HG03039 (cell line): ENCODE data around the gene AHSP.
"Not testable (repeated sequence)": the region's sequence is repeated elsewhere in the genome, so short reads cannot be mapped to it uniquely, and the experiment has no call there.

ENCODE experiments used
- ATAC-seq: cut with Tn5 transposase; IDR thresholded peaks from one replicate; pipeline ENCODE4 v1.9.1; 2021; ENCODE audit warnings: mild to moderate bottlenecking, moderate library complexity; ENCODE audit not compliant: unreplicated experiment

The AHSP gene

GRCh38 chr16:31529937-31530312 is 2.2 kb downstream of the AHSP start:
- no peak for ATAC-seq

- no peak for ATAC-seq
Observed at GRCh38 chr16:31530405-31530804, 2.7 kb downstream of the AHSP start.

GRCh38 chr16:31531096-31531495 is 3.4 kb downstream of the AHSP start:
- ATAC-seq, result no peak

GRCh38 chr16:31532120-31532519 is 4.4 kb downstream of the AHSP start:
- ATAC-seq, result no peak

- no peak for ATAC-seq
Observed at GRCh38 chr16:31532896-31533295, 5.2 kb downstream of the AHSP start.

GRCh38 chr16:31535737-31536136 is 8.0 kb downstream of the AHSP start:
- ATAC-seq, result no peak

GRCh38 chr16:31536804-31537361 is 9.2 kb downstream of the AHSP start:
- no peak for ATAC-seq

- no peak for ATAC-seq
Observed at GRCh38 chr16:31537362-31538242, 9.9 kb downstream of the AHSP start.

- not testable (repeated sequence) for ATAC-seq
Observed at GRCh38 chr16:31538243-31538598, 10.5 kb downstream of the AHSP start.

GRCh38 chr16:31539762-31540161 is 12.1 kb downstream of the AHSP start:
- not testable (repeated sequence) for ATAC-seq

- ATAC-seq, result no peak
Observed at GRCh38 chr16:31542763-31543162, 15.1 kb downstream of the AHSP start.

GRCh38 chr16:31561426-31562233 is 33.9 kb downstream of the AHSP start:
- no peak for ATAC-seq

- ATAC-seq, result no peak
Observed at GRCh38 chr16:31568577-31569359, 41.1 kb downstream of the AHSP start.

- ATAC-seq, result no peak
Observed at GRCh38 chr16:31569360-31569717, 41.6 kb downstream of the AHSP start.

GRCh38 chr16:31572821-31573220 is 45.1 kb downstream of the AHSP start:
- ATAC-seq, result no peak

- not testable (repeated sequence) for ATAC-seq
Observed at GRCh38 chr16:31574159-31574558, 46.5 kb downstream of the AHSP start.

GRCh38 chr16:31577411-31577810 is 49.7 kb downstream of the AHSP start:
- ATAC-seq, result no peak
